GM06990 (cell line): ENCODE data around the gene SEC14L5.

Experiments
- DNase-seq: peaks from one replicate; pipeline ENCODE4 v3.0.0-alpha.2; 2011; ENCODE audit not compliant: insufficient read length; ENCODE audit errors: extremely low read depth
- H3K27me3 ChIP-seq: replicated peaks from 2 replicates; pipeline ENCODE4 v1.6.0; 2011; ENCODE audit warnings: low read length; ENCODE audit not compliant: control insufficient read depth, insufficient read depth
- H3K36me3 ChIP-seq: 2 replicates; pipeline ENCODE4 v1.5.1; 2011; ENCODE audit warnings: low read length; ENCODE audit not compliant: control insufficient read depth, insufficient read depth
- H3K4me3 ChIP-seq: replicated peaks from 2 replicates; pipeline ENCODE4 v1.5.1; 2011; ENCODE audit warnings: low read depth, mild to moderate bottlenecking, control low read depth, low read length
- TF ChIP-seq, protein P1 (sequence below): IDR thresholded peaks from 2 replicates; pipeline ENCODE4 v1.5.1; 2011; ENCODE audit warnings: low read length, control low read depth, mild to moderate bottlenecking, inconsistent platforms; ENCODE audit not compliant: insufficient read depth, poor library complexity, severe bottlenecking

SEC14L5 gene

DNA sequence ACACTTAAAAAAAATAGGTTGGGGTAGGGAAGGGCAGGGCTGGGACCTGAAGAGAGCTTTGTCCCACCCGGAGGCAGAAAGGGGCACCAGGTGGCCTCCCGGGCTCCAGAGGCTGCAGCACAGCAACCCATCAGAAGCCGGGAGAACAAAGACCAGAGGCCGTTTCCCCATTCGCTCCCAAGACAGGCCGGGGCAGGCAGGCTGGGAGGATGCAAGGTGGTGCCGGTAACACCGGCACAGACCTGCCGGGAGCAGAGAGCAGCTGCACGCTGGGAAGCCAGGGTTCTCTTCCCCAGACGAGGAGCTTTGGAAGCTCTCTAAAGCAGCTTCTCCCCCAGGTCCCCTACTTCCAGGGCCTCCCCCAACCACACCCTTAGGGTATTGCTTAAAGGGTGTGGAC lies 26.7 kb upstream of the SEC14L5 start:
- TF ChIP-seq, protein P1, sequence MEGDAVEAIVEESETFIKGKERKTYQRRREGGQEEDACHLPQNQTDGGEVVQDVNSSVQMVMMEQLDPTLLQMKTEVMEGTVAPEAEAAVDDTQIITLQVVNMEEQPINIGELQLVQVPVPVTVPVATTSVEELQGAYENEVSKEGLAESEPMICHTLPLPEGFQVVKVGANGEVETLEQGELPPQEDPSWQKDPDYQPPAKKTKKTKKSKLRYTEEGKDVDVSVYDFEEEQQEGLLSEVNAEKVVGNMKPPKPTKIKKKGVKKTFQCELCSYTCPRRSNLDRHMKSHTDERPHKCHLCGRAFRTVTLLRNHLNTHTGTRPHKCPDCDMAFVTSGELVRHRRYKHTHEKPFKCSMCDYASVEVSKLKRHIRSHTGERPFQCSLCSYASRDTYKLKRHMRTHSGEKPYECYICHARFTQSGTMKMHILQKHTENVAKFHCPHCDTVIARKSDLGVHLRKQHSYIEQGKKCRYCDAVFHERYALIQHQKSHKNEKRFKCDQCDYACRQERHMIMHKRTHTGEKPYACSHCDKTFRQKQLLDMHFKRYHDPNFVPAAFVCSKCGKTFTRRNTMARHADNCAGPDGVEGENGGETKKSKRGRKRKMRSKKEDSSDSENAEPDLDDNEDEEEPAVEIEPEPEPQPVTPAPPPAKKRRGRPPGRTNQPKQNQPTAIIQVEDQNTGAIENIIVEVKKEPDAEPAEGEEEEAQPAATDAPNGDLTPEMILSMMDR = no peak
- no peak overlapping the region for H3K4me3 ChIP-seq
- no peak for DNase-seq
- H3K36me3 ChIP-seq = no peaks in the 10 kb centered on the region
- no peaks in the 10 kb centered on the region; the same call in 1 of the 2 replicates for H3K27me3 ChIP-seq

DNA sequence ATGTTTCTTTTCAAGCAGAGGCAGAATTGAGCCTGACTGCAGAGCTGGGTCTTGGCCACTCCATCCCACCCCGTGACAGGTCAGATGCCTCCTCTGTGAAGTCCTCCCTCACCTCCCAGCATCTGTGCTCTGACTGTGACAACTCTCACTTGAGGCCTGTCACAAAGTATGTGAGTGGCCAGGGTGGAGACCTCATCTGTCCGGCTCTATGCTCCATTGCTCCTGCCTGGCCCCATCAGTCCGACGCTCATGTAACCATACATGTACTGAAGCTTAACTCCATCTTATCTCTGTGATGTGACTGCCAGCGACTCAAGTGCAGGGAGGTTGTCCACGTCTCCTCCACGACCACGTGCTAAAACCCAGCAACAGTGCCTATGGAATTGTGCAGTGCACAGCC lies 24.7 kb upstream of the SEC14L5 start:
- Histone ChIP-seq H3K36me3 (no peaks in the 10 kb centered on the region), H3K4me3 (no peak overlapping the region), H3K27me3 (no peaks in the 10 kb centered on the region; the same call in 1 of the 2 replicates)
- DNase-seq = no peak
- TF ChIP-seq, protein P1 = no peak

DNA sequence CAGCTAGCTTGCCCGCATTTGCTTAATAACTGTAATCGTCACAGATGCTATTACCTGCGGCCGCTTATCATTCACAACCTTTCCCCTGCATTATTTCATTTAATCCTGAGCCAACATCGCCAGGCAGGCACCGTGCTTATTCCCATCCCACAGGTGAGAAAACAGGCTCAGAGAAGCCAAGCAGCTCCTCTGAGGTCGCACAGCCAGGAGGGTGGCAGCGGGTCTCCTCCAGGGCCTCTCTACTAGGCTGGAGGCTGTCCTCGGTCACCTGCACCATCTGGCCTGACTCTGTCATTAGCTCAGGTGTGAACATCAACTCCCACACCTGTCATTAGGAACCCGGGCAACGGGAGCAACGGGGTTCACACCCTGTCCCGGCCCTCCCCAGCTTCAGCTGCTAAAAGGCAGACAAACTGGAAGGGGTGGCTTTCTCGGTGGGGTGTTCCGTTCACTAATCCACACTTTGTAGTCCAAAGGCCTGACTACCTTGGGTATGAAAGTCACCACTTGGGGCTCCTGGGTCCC lies 24.2 kb upstream of the SEC14L5 start:
- TF ChIP-seq, protein P1 = no peak
- Histone ChIP-seq H3K27me3 (no peaks in the 10 kb centered on the region; the same call in 1 of the 2 replicates), H3K36me3 (no peaks in the 10 kb centered on the region), H3K4me3 (no peak overlapping the region)
- DNase-seq = no peak

DNA sequence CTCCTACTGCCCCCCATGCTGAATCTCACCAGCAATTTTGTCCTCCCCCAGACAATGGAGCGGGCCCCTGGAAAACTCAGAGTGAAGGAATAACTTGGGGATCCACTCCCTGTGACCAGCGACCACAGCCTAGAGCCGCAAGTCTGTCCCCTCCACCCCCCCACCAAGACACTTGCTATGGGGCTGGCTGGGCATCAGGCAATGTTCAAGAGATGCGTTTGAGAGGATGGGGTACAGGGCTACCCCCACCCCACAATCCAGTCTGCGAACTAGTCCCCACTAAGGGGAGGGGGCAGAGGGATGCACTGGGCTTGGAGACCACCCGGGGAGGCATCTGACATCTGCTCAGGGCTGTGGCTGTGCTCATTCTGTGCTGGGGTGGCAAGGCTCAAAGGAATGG lies 23.5 kb upstream of the SEC14L5 start:
- Histone ChIP-seq H3K36me3 (no peaks in the 10 kb centered on the region), H3K27me3 (no peaks in the 10 kb centered on the region; the same call in 1 of the 2 replicates), H3K4me3 (no peak overlapping the region)
- TF ChIP-seq, protein P1 = no peak
- DNase-seq = no peak

GRCh38 chr16:4935241-4935855 lies 22.8 kb upstream of the SEC14L5 start:
- no peak for DNase-seq
- Histone ChIP-seq H3K27me3 (no peaks in the 10 kb centered on the region; the same call in 1 of the 2 replicates), H3K4me3 (no peak overlapping the region), H3K36me3 (no peaks in the 10 kb centered on the region)
- TF ChIP-seq, protein P1 = no peak
